Tibial nerve (tissue), 4 donors: Measurements from ENCODE around the gene ELMOD1. TPM values are rescaled to one million over a fixed set of nuclear protein-coding genes. Genes with fewer than 3 reads are reported as not detected.

Source experiments
- DNase-seq, 2 donors: peaks; one replicate each; pipeline ENCODE4 v3.0.0-alpha.2; 2019; ENCODE audit warnings: low spot score in 2 of 2
- H3K27ac ChIP-seq, 4 donors: fragments of 200-600 bp; sonication (generic) in 3 of 4; one replicate each; pipeline ENCODE4 v1.5.1; 2017 to 2019; ENCODE audit warnings: mild to moderate bottlenecking in 1 of 4
- H3K27me3 ChIP-seq, 2 donors: fragments of 200-600 bp; sonication (generic) in 1 of 2; one replicate each; pipeline versions ENCODE4 v1.5.1 to v1.6.0; 2017 to 2019
- H3K36me3 ChIP-seq, 3 donors: fragments of 200-600 bp; sonication (generic); one replicate each; pipeline ENCODE4 v1.5.1; 2018 to 2019
- H3K4me1 ChIP-seq, 4 donors: fragments of 200-600 bp; sonication (generic) in 3 of 4; one replicate each; pipeline ENCODE4 v1.5.1; 2017 to 2019
- H3K4me3 ChIP-seq, 4 donors: fragments of 200-600 bp; sonication (generic) in 3 of 4; one replicate each; pipeline ENCODE4 v1.5.1; 2017 to 2019; ENCODE audit warnings: mild to moderate bottlenecking in 1 of 4, moderate library complexity in 1 of 4
- H3K9me3 ChIP-seq, 4 donors: fragments of 200-600 bp; sonication (generic) in 3 of 4; one replicate each; pipeline ENCODE4 v1.5.1; 2017 to 2019
- EP300 ChIP-seq, 2 donors: sonication (generic); formaldehyde crosslinking; IDR thresholded peaks; one replicate each; pipeline ENCODE4 v1.6.1; 2017; ENCODE audit warnings: antibody characterized with exemption in 2 of 2, mild to moderate bottlenecking in 1 of 2
- POLR2A ChIP-seq, 2 donors: fragments of 450-650 bp; IDR thresholded peaks; one replicate each; pipeline ENCODE4 v1.6.1; 2017; ENCODE audit warnings: antibody characterized with exemption in 2 of 2, mild to moderate bottlenecking in 2 of 2, moderate library complexity in 2 of 2
- WGBS, 2 donors: methylation state at CpG; one replicate each; pipeline ENCODE4 v1.1.5; 2018; 5-methylcytosine and 5-hydroxymethylcytosine counted together
- total RNA-seq, 4 donors: library from RNA; depleted of rRNA; stranded (reverse); fragments of >200 nt; gene quantifications; one replicate each; pipeline ENCODE4 v1.1.0, GENCODE V29; 2016
- TF ChIP-seq, protein P1 (sequence below), 5 experiments: fragments of 200-600 bp in 3 of 5; fragments of 450-650 bp in 2 of 5; sonication (generic) in 3 of 5; IDR thresholded peaks; one replicate each; pipeline ENCODE4 v1.5.1; 2016 to 2019; ENCODE audit warnings: antibody characterized with exemption in 5 of 5, mild to moderate bottlenecking in 3 of 5, moderate library complexity in 2 of 5

ELMOD1 gene
- total RNA-seq, 4 donors from 2014 or later = 0.30 to 1.2 (median 0.85) TPM

GRCh38 chr11:107660066-107660465 lies 69.1 kb downstream of the ELMOD1 start:
- 88 to 92% methylated on average over 3 of the region's 3 CpGs for WGBS, 2 donors

DNA sequence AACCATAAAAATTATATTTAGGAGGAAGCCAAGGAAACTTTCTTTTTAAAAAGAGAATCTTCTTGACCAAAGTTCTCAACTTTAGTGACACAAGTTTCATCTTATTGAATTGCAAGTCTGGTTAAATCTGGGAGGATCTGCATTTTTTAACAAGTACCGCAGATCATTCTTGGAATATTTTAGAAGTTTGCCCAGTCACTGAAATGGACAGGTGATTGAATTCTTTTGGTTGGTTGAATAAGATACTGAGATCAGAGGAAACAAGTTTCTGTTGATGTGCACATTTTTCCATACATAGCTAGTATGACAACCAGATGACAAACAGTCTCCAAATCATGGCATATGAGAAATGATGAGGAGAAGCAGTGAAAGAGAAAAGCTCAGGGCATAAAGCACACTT lies 70.7 kb downstream of the ELMOD1 start:
- no peak overlapping the region for H3K4me3 ChIP-seq
- H3K36me3 ChIP-seq = no peaks in the 10 kb centered on the region
- peaks cover 0 to 9% (median 0%) of the 10 kb centered on the region in 4 donors for H3K4me1 ChIP-seq
- TF ChIP-seq POLR2A (IDR thresholded peaks at IDR 0.05) = no peak
- TF ChIP-seq EP300 (IDR thresholded peaks at IDR 0.05) = no peak
- TF ChIP-seq, protein P1, sequence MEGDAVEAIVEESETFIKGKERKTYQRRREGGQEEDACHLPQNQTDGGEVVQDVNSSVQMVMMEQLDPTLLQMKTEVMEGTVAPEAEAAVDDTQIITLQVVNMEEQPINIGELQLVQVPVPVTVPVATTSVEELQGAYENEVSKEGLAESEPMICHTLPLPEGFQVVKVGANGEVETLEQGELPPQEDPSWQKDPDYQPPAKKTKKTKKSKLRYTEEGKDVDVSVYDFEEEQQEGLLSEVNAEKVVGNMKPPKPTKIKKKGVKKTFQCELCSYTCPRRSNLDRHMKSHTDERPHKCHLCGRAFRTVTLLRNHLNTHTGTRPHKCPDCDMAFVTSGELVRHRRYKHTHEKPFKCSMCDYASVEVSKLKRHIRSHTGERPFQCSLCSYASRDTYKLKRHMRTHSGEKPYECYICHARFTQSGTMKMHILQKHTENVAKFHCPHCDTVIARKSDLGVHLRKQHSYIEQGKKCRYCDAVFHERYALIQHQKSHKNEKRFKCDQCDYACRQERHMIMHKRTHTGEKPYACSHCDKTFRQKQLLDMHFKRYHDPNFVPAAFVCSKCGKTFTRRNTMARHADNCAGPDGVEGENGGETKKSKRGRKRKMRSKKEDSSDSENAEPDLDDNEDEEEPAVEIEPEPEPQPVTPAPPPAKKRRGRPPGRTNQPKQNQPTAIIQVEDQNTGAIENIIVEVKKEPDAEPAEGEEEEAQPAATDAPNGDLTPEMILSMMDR (IDR thresholded peaks at IDR 0.05) = no peak
- DNase-seq = no peak
- no peaks in the 10 kb centered on the region for H3K27me3 ChIP-seq
- H3K9me3 ChIP-seq = no peaks in the 10 kb centered on the region
- no peak overlapping the region for H3K27ac ChIP-seq
- 88 to 92% methylated on average over 1 of the region's 1 CpG for WGBS, 2 donors

More at GRCh38 chr11:107660066-107660465, 69.1 kb downstream of the ELMOD1 start:
- no peaks in the 10 kb centered on the region for H3K36me3 ChIP-seq
- H3K27me3 ChIP-seq = no peaks in the 10 kb centered on the region
- no peak overlapping the region for H3K27ac ChIP-seq
- H3K4me1 ChIP-seq = peaks cover 0 to 6% (median 0%) of the 10 kb centered on the region in 4 donors
- H3K9me3 ChIP-seq = no peaks in the 10 kb centered on the region
- no peak overlapping the region for H3K4me3 ChIP-seq
- TF ChIP-seq EP300 (IDR thresholded peaks at IDR 0.05) (no peak), POLR2A (IDR thresholded peaks at IDR 0.05) (no peak)
- TF ChIP-seq, protein P1 (IDR thresholded peaks at IDR 0.05) = no peak
- DNase-seq = no peak

- TF ChIP-seq, protein P1 (IDR thresholded peaks at IDR 0.05) = no peak
- TF ChIP-seq POLR2A (IDR thresholded peaks at IDR 0.05) (no peak), EP300 (IDR thresholded peaks at IDR 0.05) (no peak)
- no peaks in the 10 kb centered on the region for H3K27me3 ChIP-seq
- peaks cover 0 to 9% (median 0%) of the 10 kb centered on the region in 4 donors for H3K4me1 ChIP-seq
- no peaks in the 10 kb centered on the region for H3K36me3 ChIP-seq
- H3K9me3 ChIP-seq = no peaks in the 10 kb centered on the region
- H3K4me3 ChIP-seq = no peak overlapping the region
- no peak overlapping the region for H3K27ac ChIP-seq
- WGBS, 2 donors = 31 to 38% methylated on average over 10 of the region's 10 CpGs
- no peak for DNase-seq
Observed at GRCh38 chr11:107665018-107665417, 74.1 kb downstream of the ELMOD1 start.

- Histone ChIP-seq H3K27me3 (no peaks in the 10 kb centered on the region), H3K27ac (no peak overlapping the region), H3K9me3 (no peaks in the 10 kb centered on the region), H3K4me3 (no peak overlapping the region), H3K36me3 (no peaks in the 10 kb centered on the region), H3K4me1 (peaks cover 0 to 9% (median 0%) of the 10 kb centered on the region in 4 donors)
- no peak for DNase-seq
- TF ChIP-seq EP300 (IDR thresholded peaks at IDR 0.05) = no peak
- TF ChIP-seq, protein P1 (IDR thresholded peaks at IDR 0.05) = no peak
- no peak for TF ChIP-seq POLR2A (IDR thresholded peaks at IDR 0.05)
- 73 to 82% methylated on average over 8 of the region's 8 CpGs for WGBS, 2 donors
Observed at GRCh38 chr11:107666911-107667613, 76.1 kb downstream of the ELMOD1 start.

DNA sequence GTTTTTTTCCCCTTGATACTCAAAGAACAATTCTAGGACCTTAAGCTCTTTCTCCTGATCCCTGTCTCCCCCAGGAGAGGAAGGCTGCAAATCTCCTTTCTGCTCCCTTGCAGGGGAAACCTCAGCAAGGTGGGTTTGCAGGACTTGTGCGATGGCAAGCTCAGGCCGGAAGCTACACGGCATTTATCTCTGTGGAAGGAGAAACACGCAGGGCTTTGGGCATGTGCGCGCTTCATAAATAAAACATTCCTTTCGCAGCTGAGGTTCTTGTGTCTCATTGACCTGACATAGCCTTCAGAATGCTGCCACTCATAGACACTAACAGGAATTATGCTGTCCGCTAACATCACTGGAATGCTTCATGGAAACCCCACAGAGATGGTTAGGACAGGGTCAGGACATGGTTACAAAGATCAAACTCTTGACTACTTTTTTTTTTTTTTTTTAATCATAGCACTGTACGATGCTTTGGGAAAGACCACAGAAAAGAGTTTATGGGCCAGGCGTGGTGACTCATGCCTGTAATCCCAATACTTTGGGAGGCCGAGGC lies 78.3 kb downstream of the ELMOD1 start:
- no peaks in the 10 kb centered on the region for H3K27me3 ChIP-seq
- H3K4me3 ChIP-seq = no peak overlapping the region
- no peak for DNase-seq
- H3K27ac ChIP-seq = no peak overlapping the region
- H3K4me1 ChIP-seq = peaks cover 0 to 9% (median 0%) of the 10 kb centered on the region in 4 donors
- WGBS, 2 donors = 80 to 81% methylated on average over 11 of the region's 11 CpGs
- no peaks in the 10 kb centered on the region for H3K9me3 ChIP-seq
- TF ChIP-seq, protein P1 (IDR thresholded peaks at IDR 0.05) = no peak
- TF ChIP-seq POLR2A (IDR thresholded peaks at IDR 0.05) = no peak
- no peak for TF ChIP-seq EP300 (IDR thresholded peaks at IDR 0.05)
- no peaks in the 10 kb centered on the region for H3K36me3 ChIP-seq
